Midbrain (tissue), 1 donor: Measurements from ENCODE around the gene PPP1R3C.

Source experiments
- DNase-seq: peaks from one replicate; lab custom pipeline; 2025; lab: John Stamatoyannopoulos, UW

PPP1R3C gene

GRCh38 chr10:91601212-91601611, 31.7 kb downstream of the PPP1R3C start:
- DNase-seq = no peak

- no peak for DNase-seq
These were observed 34.5 kb downstream of the PPP1R3C start for GRCh38 chr10:91598211-91598977.

- DNase-seq = peak; percentile 18
These were observed 35.5 kb downstream of the PPP1R3C start for GRCh38 chr10:91597197-91597881.

- no peak for DNase-seq
These were observed 36.1 kb downstream of the PPP1R3C start for GRCh38 chr10:91596825-91597196.

GRCh38 chr10:91593834-91594233, 39.0 kb downstream of the PPP1R3C start:
- DNase-seq = no peak

- DNase-seq = no peak
These were observed 39.5 kb downstream of the PPP1R3C start for GRCh38 chr10:91593366-91593765.

- peak; percentile 22 for DNase-seq
These were observed 40.5 kb downstream of the PPP1R3C start for GRCh38 chr10:91592266-91592975.

- DNase-seq = no peak
These were observed 41.1 kb downstream of the PPP1R3C start for GRCh38 chr10:91591797-91592174.

GRCh38 chr10:91590904-91591796, 41.7 kb downstream of the PPP1R3C start:
- DNase-seq = no peak

GRCh38 chr10:91590142-91590903, 42.5 kb downstream of the PPP1R3C start:
- no peak for DNase-seq

GRCh38 chr10:91589658-91590035, 43.2 kb downstream of the PPP1R3C start:
- no peak for DNase-seq

GRCh38 chr10:91589015-91589657, 43.7 kb downstream of the PPP1R3C start:
- DNase-seq = no peak

GRCh38 chr10:91587710-91588638, 44.9 kb downstream of the PPP1R3C start:
- no peak for DNase-seq

- DNase-seq = no peak
These were observed 50.7 kb downstream of the PPP1R3C start for GRCh38 chr10:91582153-91582554.

- no peak for DNase-seq
These were observed 53.4 kb downstream of the PPP1R3C start for GRCh38 chr10:91579329-91579985.
